Lower lobe of right lung (tissue), 2 donors: ENCODE results near the gene TRAPPC10. TPM values are rescaled to one million over a fixed set of nuclear protein-coding genes. Genes with fewer than 3 reads are reported as not detected.

Source experiments
- ATAC-seq, 2 donors: fragments of 200-7000 bp; cut with Tn5 transposase; one replicate each; pipeline ENCODE4 v1.9.1; 2020 to 2022; ENCODE audit warnings: mild to moderate bottlenecking in 2 of 2, moderate library complexity in 2 of 2
- DNase-seq: peaks from one replicate; pipeline ENCODE4 v3.0.0-alpha.2; 2020
- H3K27ac ChIP-seq: fragments of 200-600 bp; one replicate; pipeline ENCODE4 v1.8.0; 2022
- H3K27me3 ChIP-seq: fragments of 200-600 bp; one replicate; pipeline ENCODE4 v1.8.0; 2022; ENCODE audit warnings: low read depth
- H3K36me3 ChIP-seq: fragments of 200-600 bp; one replicate; pipeline ENCODE4 v1.8.0; 2022; ENCODE audit warnings: mild to moderate bottlenecking
- H3K4me1 ChIP-seq: fragments of 200-600 bp; one replicate; pipeline ENCODE4 v1.8.0; 2022
- H3K4me3 ChIP-seq: fragments of 200-600 bp; one replicate; pipeline ENCODE4 v1.8.0; 2022; ENCODE audit warnings: mild to moderate bottlenecking
- H3K9me3 ChIP-seq: fragments of 200-600 bp; one replicate; pipeline ENCODE4 v1.8.0; 2022
- CTCF ChIP-seq: fragments of 200-600 bp; IDR thresholded peaks from one replicate; pipeline ENCODE4 v1.8.0; 2022; ENCODE audit warnings: antibody characterized with exemption, mild to moderate bottlenecking
- intact Hi-C: fragments of 100-400 bp; cut with DNase I; formaldehyde crosslinking; loops from one replicate; pipeline ENCODE4 v1.11.0; 2022
- total RNA-seq: library from RNA; stranded (reverse); fragmentation: NEBNext Ultra II Directional; extraction: Animal tissue kit (Norgen Biotek cat#: 25700); gene quantifications from one replicate; pipeline ENCODE4 v1.2.1, GENCODE V29; 2021
- donor health status: DM: no; HTN: yes; CAD: no; lungs with severe emphysema.

The TRAPPC10 gene
- total RNA-seq, 1 donor from 2014 or later = 47.4 TPM

GRCh38 chr21:44027607-44028286 lies 15.6 kb downstream of the TRAPPC10 start:
- Histone ChIP-seq H3K36me3 (peaks cover 7% of the 10 kb centered on the region), H3K4me3 (no peak overlapping the region), H3K27me3 (no peaks in the 10 kb centered on the region), H3K4me1 (peaks cover 22% of the 10 kb centered on the region), H3K27ac (no peak overlapping the region), H3K9me3 (no peaks in the 10 kb centered on the region)
- intact Hi-C loops = no loop called here
- ATAC-seq (no peak), DNase-seq (no peak)
- TF ChIP-seq CTCF = no peak

GRCh38 chr21:44028287-44028659 lies 16.2 kb downstream of the TRAPPC10 start:
- Histone ChIP-seq H3K36me3 (peaks cover 12% of the 10 kb centered on the region), H3K4me1 (peaks cover 20% of the 10 kb centered on the region), H3K27me3 (no peaks in the 10 kb centered on the region), H3K9me3 (no peaks in the 10 kb centered on the region), H3K27ac (no peak overlapping the region), H3K4me3 (no peak overlapping the region)
- DNase-seq (no peak), ATAC-seq (no peak)
- no peak for TF ChIP-seq CTCF
- intact Hi-C loops = no loop called here

- ATAC-seq = no peak
- Histone ChIP-seq H3K27me3 (no peaks in the 10 kb centered on the region), H3K9me3 (no peaks in the 10 kb centered on the region), H3K4me3 (no peak overlapping the region), H3K27ac (no peak overlapping the region), H3K4me1 (peaks cover 10% of the 10 kb centered on the region), H3K36me3 (peaks cover 23% of the 10 kb centered on the region)
- intact Hi-C loops = no loop called here
- TF ChIP-seq CTCF = no peak
- no peak for DNase-seq
These were observed 17.5 kb downstream of the TRAPPC10 start for GRCh38 chr21:44029460-44030087.

- no peaks in the 10 kb centered on the region for H3K4me1 ChIP-seq
- H3K9me3 ChIP-seq = no peaks in the 10 kb centered on the region
- H3K4me3 ChIP-seq = no peak overlapping the region
- H3K36me3 ChIP-seq = peaks cover 79% of the 10 kb centered on the region
- H3K27me3 ChIP-seq = no peaks in the 10 kb centered on the region
- no peak overlapping the region for H3K27ac ChIP-seq
- no peak for ATAC-seq
- intact Hi-C loops = no loop called here
- no peak for DNase-seq
- TF ChIP-seq CTCF = no peak
These were observed 23.1 kb downstream of the TRAPPC10 start for GRCh38 chr21:44035244-44035643.

GRCh38 chr21:44038063-44038462 lies 26.0 kb downstream of the TRAPPC10 start:
- H3K4me1 ChIP-seq = no peaks in the 10 kb centered on the region
- DNase-seq (no peak), ATAC-seq (no peak)
- no peak overlapping the region for H3K27ac ChIP-seq
- H3K27me3 ChIP-seq = no peaks in the 10 kb centered on the region
- H3K36me3 ChIP-seq = peaks cover 69% of the 10 kb centered on the region
- H3K4me3 ChIP-seq = no peak overlapping the region
- H3K9me3 ChIP-seq = no peaks in the 10 kb centered on the region
- TF ChIP-seq CTCF = no peak
- intact Hi-C loops = no loop called here
